HG02623 (cell line): ENCODE measurements around the gene PTCHD1.

ENCODE experiments used
- ATAC-seq: cut with Tn5 transposase; IDR thresholded peaks from one replicate; pipeline ENCODE4 v1.9.1; 2021; ENCODE audit warnings: moderate library complexity; ENCODE audit not compliant: unreplicated experiment

Gene PTCHD1

DNA sequence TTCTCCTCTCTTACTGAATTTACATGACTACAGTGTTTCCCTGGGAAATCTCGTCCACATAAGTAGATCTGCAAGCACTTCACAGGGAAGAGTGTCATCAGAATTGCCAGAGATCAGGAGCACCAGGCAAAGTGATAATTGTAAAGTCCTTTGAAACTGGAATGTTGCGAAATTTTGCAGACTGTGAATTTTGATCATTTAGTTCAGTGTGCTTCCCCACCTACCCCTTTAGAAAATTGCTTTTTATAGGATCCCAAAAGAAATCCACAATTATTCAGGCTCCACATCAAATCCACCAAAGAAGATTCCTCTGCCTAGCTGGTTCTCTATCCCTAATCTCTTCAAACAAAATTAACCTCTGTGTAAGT, 10.2 kb downstream of the PTCHD1 start:
- no peak for ATAC-seq

DNA sequence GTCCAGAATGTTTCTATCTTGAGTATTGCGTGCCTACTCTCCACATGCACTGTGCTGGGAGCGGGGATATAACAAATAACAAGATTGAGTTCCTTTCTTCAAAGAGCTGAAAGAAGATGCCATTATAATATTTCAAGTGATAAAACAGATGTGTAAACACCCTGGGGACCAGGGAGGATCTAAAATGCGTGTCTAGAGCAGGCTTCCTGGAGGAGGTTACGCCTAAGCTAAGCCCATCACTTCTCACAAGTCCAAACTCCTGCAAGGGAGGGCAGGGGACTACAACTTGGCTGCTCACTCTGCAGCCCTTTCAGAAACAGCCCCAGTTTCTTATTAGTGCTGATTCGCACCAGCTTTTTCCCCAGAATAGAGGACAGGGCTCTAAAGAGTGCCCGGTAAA, 21.5 kb downstream of the PTCHD1 start:
- ATAC-seq = no peak

DNA sequence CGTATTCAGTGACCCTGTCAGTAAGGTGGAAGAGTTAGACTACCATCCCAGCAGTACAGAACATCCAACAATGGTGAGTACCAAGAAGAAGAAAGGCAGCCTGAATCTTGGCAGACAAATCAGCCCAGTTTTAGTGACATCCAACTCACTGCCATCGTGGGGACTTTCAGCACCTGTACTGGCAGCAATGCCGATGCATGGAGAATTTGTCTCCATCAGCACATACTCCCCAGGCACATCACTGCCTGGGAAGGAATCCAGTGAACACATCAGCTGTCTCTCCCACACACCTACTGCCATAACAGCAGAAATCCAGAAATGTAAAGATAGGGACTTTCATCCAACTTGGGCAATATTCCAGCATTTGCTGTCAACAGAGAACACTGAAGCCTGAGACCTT, 29.8 kb downstream of the PTCHD1 start:
- no peak for ATAC-seq

DNA sequence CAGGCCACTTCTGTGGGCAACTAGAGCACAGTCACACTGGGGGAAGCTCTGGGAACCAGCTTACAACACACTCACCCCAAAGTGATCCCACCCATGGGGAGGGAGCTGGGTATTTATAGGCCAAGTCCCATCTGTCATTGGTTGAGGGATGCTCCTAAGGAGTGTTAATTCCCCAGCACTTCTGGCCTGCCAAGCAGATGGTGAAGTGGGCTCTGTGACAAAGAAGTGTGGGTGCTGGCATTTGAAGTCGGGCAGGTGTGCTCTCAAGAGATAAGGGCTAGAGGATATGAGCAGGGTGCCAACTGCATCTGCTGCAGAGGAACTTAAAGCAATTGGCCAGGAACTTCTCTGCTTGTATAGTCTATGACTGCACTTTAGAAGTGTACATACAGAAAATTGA, 30.9 kb downstream of the PTCHD1 start:
- no peak for ATAC-seq

DNA sequence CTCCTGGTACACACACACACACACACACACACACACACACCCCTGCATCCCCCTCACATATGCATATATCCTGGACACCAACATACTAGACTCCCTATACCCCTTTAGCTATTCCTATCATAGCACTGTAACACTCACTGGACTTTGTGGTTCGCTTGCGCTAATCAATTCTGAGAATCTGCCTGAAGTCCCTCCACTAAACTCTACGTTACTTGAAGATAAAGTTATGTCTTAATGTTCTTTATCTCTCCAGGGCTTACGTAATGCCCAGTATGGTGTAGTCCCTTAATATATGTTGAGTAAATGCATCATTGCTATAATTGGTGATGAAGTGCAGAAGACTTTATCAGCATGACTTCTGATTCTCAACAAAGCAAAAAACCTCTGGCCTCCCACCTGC, 32.3 kb downstream of the PTCHD1 start:
- ATAC-seq = no peak

DNA sequence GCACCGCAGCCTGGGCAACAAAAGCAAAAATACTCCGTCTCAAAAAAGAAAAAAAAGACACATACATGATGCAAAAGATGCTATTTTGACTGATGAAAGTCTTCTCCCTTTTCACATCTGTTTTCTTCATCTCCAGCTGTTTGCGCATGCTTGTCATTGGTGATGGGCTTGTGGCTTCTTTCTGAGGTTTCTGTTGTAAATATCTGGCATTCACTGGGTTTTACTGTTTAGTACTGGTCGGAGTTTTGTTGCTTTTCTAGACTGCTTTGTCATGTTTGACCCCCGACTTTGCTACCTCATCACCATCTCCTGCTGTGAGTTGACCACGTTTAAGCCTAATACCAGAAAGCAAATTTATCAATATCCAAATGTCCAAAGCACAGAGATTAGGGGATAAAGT, 34.4 kb downstream of the PTCHD1 start:
- no peak for ATAC-seq

DNA sequence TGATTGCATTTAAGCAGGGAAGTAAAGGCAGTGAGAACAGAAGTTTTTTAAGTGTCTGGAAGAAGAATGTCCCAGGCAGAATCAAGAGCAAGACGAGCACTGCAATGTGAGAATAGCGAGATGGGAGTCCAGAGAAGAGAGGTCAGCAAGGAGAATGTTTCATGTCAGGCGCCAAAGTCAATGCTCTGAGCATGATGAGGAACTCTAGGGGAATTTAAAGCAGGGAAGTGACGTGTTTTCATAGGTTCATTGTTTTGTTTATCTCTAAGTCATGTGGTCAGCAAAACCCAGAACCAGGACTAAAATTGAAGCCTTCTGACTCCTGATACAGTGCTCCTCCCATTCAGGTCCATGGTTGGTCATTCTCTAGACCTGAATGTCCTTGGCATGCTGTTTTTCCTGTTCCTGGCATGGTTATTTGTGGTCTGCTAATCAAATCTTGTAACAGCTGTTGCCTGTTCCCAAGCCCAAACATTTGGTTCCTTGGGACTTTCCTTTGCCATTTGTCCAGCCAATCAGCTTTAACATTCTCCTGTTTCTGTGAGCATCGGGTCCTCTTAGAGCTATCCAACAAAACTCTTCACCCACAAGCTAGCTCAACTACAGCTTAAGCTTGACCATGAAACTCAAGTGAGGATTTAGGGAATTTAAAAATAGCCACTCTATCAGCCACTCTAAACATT, 37.7 kb downstream of the PTCHD1 start:
- no peak for ATAC-seq

DNA sequence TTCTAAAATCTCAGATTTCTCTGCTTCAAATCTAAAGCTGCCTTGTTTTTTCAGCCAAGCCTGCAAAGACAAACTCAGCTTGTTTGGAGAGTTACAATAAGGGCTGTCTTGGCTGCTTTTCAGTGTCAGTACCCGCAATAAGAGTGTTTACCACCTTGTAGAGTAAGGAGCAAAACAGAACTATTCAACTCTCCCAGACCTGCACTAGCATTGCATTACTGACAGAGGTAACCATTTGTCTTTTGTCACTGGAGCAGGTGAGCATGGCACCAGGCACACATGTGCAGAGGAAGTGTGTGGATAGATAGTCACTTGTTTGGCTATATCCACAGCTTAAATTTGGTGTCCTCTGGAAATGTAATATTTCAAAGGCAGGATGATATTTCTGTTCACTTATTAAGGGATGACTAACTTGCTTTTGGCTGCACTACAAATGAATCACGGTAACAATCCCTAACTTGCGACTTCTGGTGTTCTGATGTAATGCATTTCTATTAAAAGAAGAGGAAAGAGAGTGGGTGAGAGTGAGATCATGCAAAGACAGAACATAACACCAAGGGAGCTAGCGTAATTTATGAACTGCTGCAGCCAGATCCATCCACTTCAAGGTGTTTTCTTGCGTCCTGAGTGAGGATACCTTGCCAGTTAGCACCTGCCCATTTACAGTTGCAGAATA, 38.6 kb downstream of the PTCHD1 start:
- ATAC-seq = no peak

DNA sequence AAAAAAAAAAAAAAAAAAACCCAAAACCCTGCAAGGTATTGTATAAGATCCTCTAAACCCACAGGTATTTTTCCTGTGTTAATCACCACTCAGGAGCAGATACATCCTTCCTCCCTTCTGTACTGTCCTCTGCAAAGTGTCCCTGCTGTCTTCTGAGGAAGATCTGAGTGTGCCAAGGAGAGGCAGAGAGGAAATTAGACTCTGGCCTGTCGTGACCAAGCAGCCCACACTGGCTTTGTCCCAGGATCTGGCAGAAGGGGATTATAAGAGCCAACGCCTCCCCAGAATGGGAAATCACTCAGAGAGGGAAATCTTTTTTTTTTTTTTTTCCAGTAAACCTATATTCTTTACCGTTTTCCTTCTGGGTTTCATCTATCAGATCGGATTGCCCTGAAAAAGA, 39.6 kb downstream of the PTCHD1 start:
- no peak for ATAC-seq

DNA sequence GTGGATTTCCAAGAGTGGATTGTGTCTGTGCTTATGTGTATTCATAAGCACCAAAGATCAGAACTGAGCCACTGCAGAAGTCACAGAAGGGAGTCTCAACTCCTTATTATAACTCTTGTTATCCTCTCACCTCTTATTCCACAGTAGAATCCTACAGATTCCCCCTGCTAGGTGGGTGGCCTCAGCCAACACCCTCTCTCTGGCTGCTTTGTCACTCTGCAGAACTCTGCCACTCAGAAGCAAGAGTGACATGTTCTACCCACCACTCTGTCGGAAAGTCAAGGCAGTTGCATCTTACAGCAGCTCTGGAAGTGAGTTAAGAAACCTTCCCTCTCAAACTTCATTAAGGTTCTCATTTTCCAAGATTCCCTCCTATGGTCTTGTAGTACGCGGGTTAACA, 41.9 kb downstream of the PTCHD1 start:
- no peak for ATAC-seq

DNA sequence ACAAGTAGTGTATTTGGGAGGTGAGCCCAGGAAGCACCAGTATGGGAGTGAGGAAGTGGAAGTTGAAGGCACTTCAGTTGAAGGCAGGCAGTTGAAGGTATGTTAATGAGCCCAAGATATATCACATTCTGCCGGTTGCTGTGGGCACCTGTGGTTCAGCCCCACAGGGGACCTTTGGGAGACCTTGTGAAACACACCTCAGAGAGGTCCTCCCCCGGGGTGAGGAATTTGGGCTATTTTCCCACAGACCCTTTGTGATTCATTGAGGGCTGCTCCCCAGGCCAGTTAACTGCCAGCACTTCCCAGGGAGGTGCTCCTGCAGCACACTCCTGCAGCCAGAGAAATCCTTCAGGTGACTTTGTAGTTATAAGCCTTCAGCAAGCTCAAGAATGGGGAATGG, 45.9 kb downstream of the PTCHD1 start:
- no peak for ATAC-seq

DNA sequence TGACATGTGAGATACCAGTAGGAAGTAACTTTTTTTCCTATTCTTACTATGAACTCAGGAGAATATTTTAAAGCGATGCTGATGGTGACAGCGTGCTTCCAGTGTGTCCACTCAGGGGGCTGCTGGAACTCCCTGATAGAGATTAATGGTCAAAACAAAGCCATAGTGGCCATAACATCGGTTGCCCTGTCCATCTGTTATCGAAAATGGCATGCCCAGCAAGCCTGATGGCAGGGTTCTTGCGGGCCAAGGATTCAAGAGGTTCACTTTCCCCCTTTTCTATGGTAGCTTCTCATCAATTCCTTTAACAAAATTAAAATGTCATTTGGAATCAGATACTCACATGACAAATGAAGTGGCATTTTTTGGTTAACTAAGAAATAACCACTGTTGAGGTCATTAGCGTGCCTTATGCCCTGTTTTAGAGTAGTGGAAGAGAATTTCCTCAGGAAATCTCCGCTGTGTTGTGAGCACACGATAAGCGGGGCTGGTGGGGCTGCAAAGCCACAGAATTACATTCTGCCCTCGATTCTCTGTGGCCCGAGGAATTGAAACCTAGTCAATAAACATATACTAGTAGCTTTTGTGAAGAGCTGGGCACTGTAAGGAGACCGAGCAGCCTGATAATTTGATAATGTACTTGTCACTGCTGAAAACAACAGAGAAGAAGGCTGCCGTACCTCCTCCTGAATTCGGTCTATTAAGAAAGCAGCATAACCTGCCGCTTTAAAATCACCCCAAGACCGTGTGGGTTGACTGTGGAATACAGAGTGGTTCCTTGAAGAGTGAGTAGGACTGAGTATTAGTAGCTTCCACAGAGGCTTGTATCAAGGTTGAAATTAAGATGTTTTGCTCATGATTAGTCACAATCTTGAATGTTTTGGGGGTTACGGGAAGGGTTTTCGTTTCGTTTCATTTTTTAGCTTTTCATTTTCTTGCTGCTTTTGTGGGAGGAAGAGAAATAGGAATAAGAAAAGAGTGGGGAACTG, 46.7 kb downstream of the PTCHD1 start:
- no peak for ATAC-seq

DNA sequence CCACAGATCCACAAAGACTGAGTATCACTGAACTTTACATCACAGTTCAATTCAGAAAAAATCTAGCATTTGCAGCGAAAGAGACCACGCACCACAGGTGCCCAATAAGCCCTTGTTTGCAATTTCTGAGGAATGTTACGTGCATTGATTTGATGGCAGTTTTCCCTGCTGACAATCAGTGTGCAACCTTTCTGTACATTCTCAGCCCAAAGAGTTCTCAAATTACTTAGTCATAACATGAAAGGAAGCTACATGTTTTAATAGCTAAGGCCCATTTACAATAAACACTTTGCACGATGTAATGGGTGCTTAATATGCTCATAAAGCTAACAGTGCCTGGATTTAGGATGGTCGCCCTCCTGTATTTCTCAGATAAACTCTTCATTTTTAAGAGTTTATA, 47.9 kb downstream of the PTCHD1 start:
- no peak for ATAC-seq

DNA sequence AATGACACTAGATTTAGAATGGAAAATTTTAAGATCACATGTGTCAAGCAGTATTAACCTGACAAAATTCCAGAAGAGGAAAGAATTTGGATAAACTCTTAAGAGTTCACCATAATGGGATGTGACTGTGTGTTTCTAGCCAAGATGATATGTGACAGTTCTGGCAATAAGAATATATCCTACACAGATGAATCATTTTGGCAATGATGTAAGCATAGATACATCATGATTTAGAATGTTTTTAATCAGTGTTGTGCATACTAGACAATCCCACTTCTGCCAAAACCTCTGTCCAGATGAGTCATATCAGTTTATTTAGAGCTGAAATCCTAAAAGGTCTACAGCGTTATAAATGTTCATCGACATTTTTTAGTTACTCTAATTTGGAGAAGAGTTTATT, 48.8 kb downstream of the PTCHD1 start:
- no peak for ATAC-seq

DNA sequence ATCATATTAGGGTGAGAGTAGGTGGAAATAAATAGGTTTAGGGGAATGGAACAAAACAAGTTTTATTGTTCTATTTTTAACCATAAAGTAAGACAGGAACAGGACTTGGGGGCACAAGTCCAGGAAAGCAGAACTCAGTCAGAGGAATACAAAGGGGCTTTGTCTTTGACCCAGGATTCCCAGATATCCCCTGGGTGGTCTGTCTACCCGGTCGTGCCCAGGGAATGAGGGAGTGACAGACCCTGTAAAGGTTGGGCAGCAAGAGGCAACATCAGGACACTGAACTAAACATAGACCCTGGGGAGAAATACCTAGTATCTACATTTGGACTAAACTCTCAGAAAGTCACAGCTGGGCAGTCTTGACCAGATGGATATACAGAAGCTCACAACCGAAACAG, 50.6 kb downstream of the PTCHD1 start:
- ATAC-seq = no peak

DNA sequence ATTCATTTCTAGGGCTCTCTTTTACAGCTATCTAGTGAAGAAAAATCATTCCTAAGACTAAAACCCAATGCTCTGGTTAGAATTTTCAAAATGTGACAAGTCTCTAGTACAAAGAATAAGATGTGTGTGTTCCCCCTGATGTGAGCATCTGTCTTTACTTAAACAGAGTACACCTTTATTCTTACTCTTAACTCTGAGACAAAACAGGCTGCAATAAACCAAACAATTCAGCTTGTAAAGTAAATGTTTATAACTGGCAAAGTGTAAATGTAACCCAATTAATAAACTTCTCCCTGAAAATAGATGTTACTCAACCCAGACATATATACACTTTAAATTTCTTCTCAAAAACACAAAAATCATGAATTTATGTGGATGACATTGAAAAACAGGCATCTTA, 51.6 kb downstream of the PTCHD1 start:
- no peak for ATAC-seq

DNA sequence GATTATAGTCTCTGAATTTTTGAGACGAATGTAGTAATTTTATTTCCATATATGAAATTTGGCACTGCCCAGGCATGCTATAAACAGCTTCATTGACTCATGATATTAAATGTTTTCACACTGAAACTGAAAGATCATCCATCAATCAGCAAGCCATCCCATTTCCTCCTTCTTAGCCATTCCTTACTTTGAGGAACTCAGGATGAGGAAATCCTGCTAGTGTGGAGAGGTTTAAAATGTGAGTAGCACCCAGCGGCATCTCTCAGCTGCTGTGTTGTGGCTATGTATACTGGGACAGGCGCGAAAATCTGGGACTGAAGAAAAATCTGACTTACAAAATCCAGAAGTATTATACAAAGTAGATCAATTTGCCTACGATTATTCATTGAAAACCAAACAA, 52.1 kb downstream of the PTCHD1 start:
- no peak for ATAC-seq

DNA sequence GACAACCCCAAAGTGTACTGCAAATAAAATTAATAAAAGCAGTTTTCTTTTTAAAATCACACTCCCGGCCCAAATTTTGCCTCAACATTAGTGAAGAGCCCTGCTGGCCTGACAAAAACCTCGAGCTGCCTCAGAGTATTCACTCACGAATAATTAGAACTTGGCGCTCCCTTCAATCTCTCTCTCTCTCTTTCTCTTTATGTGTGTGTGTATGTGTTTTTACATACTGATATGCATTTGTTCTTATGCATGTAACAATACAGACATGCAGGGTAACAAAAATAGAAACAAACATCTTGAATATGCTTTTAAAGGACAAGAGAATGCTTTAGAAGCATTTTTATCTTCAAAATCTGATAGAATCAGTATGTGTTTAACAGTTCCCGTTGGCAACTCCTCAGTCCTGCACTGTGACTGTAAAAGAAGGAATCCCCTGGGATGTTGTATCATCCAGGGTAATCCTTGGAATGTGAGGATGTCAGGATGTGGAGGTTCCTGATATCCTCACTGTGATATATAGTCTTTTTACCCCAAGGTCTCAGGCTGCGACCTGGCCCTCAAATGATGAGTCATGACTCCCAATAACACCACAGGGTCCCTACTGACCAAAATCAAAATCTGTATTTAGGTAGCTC, 53.0 kb downstream of the PTCHD1 start:
- ATAC-seq = no peak

DNA sequence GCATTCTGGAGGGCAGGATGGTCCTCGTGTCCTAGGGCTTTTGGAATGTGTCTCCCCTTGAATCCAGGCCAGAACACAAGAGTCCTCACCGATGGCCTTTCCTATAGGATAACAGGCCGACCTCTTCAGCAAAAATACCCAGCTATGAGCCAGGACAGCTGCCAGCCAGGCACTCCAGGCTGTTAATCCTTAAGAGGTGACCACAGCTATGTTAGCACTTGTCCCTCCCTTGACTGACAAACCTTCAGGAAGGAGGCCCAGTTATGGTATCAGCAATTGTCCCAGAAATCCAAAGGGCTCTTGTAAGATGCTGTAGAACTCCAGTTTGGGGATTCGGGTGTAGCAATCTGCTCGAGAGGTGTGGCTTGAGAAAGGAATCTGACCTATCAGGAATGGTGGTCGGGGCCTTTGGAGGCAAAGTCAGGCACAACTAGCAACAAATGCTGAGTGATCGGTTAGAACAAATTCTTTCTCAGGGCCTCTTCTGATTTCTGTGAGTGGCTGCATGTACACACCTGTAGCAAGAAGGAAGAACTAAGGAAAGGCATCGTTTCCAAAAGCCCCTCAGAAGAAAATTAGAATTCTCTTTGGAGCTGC, 54.6 kb downstream of the PTCHD1 start:
- ATAC-seq = no peak

DNA sequence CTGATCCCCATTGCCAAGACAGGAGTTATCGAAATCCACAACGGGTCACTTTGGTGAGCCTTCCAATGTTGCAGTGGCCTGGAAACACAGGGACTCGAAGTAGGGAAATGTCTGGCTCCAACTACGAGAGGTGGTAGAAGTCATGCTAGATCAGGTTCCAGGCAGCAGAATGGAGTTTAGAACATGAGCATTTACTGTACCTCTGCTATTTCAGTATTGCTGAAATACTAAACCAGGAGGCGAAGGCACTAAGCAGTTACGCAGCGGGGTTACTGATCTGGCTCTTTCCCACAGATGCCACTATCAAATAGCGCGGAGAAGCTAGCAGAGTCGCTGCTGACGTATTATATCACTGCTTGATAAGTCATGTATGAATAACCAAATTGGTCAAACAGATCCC, 56.3 kb downstream of the PTCHD1 start:
- no peak for ATAC-seq

DNA sequence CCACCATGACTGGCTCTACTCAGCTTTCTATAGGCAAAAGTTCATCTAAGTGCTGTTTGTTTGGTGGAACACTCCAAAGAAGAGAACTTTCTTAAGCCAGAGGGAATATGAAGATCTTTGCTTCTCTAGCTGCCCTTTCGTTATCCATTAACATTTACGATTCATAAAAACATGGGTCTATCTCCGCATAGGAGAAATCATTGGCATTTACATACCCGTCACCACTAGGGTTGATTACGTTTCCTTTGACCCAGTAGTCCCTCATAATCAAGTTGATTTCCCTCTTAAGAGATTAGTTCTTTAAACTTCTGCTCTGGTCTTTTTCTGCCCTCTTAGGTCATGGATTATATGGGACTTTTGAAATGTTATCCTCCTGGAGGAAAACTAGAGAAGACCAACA, 57.5 kb downstream of the PTCHD1 start:
- no peak for ATAC-seq
